Measurements from ENCODE around the gene PDS5A.

- TF ChIP-seq CTCF (IDR thresholded peaks at IDR 0.05 in 2 of 3, conservative IDR thresholded peaks at IDR 0.05 in 1 of 3; ENCODE audit: insufficient read depth in 2 of 3, low read depth in 1 of 3, low read length in 3 of 3) = no peak
- TF ChIP-seq HOMEZ (CRISPR knock-in tag; IDR thresholded peaks at IDR 0.05) = no peak
These were observed 159.1 kb downstream of the PDS5A start for GRCh38 chr4:39818646-39819045.

All from K562 (cell line).